ENCODE data around the gene HSPA4L. TPM values are rescaled to one million over a fixed set of nuclear protein-coding genes. Genes with fewer than 3 reads are reported as not detected.

The HSPA4L gene
- total RNA-seq, 1 donor from 2014 or later = 3.0 TPM

- DNase-seq = no peak
- TF ChIP-seq CTCF (IDR thresholded peaks at IDR 0.05) = no peak
- no peaks in the 10 kb centered on the region for H3K27me3 ChIP-seq (ENCODE audit: low read depth)
- no peak overlapping the region for H3K4me3 ChIP-seq
- no peak for ATAC-seq
- no peaks in the 10 kb centered on the region for H3K36me3 ChIP-seq
- intact Hi-C loops (cut with DNase I) = no loop called here
- no peaks in the 10 kb centered on the region for H3K4me1 ChIP-seq
- H3K27ac ChIP-seq = no peak overlapping the region
- H3K9me3 ChIP-seq = no peaks in the 10 kb centered on the region
Observed at GRCh38 chr4:127832585-127832984, 50.5 kb downstream of the HSPA4L start.

GRCh38 chr4:127843704-127844600 lies 61.8 kb downstream of the HSPA4L start:
- H3K9me3 ChIP-seq = peaks cover 17% of the 10 kb centered on the region
- intact Hi-C loops (cut with DNase I) = no loop called here
- no peaks in the 10 kb centered on the region for H3K4me1 ChIP-seq
- ATAC-seq (no peak), DNase-seq (no peak)
- no peaks in the 10 kb centered on the region for H3K36me3 ChIP-seq
- no peak for TF ChIP-seq CTCF (IDR thresholded peaks at IDR 0.05)
- no peak overlapping the region for H3K27ac ChIP-seq
- no peak overlapping the region for H3K4me3 ChIP-seq
- no peaks in the 10 kb centered on the region for H3K27me3 ChIP-seq (ENCODE audit: low read depth)

- DNase-seq (no peak), ATAC-seq (no peak)
- no peak for TF ChIP-seq CTCF (IDR thresholded peaks at IDR 0.05)
Observed at GRCh38 chr4:127844601-127845116, 62.5 kb downstream of the HSPA4L start.

GRCh38 chr4:127846061-127846460 lies 63.9 kb downstream of the HSPA4L start:
- Histone ChIP-seq H3K4me1 (no peaks in the 10 kb centered on the region), H3K9me3 (peaks cover 37% of the 10 kb centered on the region), H3K27ac (no peak overlapping the region), H3K4me3 (no peak overlapping the region), H3K36me3 (no peaks in the 10 kb centered on the region), H3K27me3 (ENCODE audit: low read depth) (no peaks in the 10 kb centered on the region)
- ATAC-seq (no peak), DNase-seq (no peak)
- TF ChIP-seq CTCF (IDR thresholded peaks at IDR 0.05) = no peak
- intact Hi-C loops (cut with DNase I) = no loop called here

More at GRCh38 chr4:127844601-127845116, 62.5 kb downstream of the HSPA4L start:
- H3K9me3 ChIP-seq = peaks cover 24% of the 10 kb centered on the region
- H3K27me3 ChIP-seq (ENCODE audit: low read depth) = no peaks in the 10 kb centered on the region
- H3K27ac ChIP-seq = no peak overlapping the region
- intact Hi-C loops (cut with DNase I) = no loop called here
- H3K4me3 ChIP-seq = no peak overlapping the region
- H3K4me1 ChIP-seq = no peaks in the 10 kb centered on the region
- H3K36me3 ChIP-seq = no peaks in the 10 kb centered on the region

- H3K27me3 ChIP-seq (ENCODE audit: low read depth) = no peaks in the 10 kb centered on the region
- H3K27ac ChIP-seq = no peak overlapping the region
- ATAC-seq (no peak), DNase-seq (no peak)
- H3K4me3 ChIP-seq = no peak overlapping the region
- TF ChIP-seq CTCF (IDR thresholded peaks at IDR 0.05) = no peak
- H3K4me1 ChIP-seq = no peaks in the 10 kb centered on the region
- intact Hi-C loops (cut with DNase I) = no loop called here
- H3K9me3 ChIP-seq = peaks cover 37% of the 10 kb centered on the region
- H3K36me3 ChIP-seq = no peaks in the 10 kb centered on the region
Observed at GRCh38 chr4:127846765-127847164, 64.6 kb downstream of the HSPA4L start.
